ENCODE measurements around the gene CIAO1.
A peak's percentile ranks its signal among the peaks of the same experiment; 100 is the strongest.
"Not testable (repeated sequence)": the region's sequence is repeated elsewhere in the genome, so short reads cannot be mapped to it uniquely, and the experiment has no call there.

Gene CIAO1

GRCh38 chr2:96287273-96287856 lies 21.3 kb downstream of the CIAO1 start:
- no peak for DNase-seq

GRCh38 chr2:96291751-96292150 lies 25.7 kb downstream of the CIAO1 start:
- DNase-seq, result no peak

GRCh38 chr2:96294271-96294670 lies 28.2 kb downstream of the CIAO1 start:
- DNase-seq, result not testable (repeated sequence)

GRCh38 chr2:96296925-96297324 lies 30.9 kb downstream of the CIAO1 start:
- DNase-seq, result no peak

GRCh38 chr2:96301865-96302264 lies 35.8 kb downstream of the CIAO1 start:
- DNase-seq, result no peak

- DNase-seq, result no peak
Measured at GRCh38 chr2:96304606-96305005, 38.6 kb downstream of the CIAO1 start.

- DNase-seq, result peak; percentile 92
Measured at GRCh38 chr2:96305091-96305978, 39.3 kb downstream of the CIAO1 start, which contains the start of gene SNRNP200. SNRNP200 (minus strand) TSS chr2:96305546; CDS start chr2:96305437, 109 bp downstream.

- no peak for DNase-seq
Measured at GRCh38 chr2:96305979-96306308, 39.9 kb downstream of the CIAO1 start.

GRCh38 chr2:96306370-96306769 lies 40.3 kb downstream of the CIAO1 start:
- no peak for DNase-seq

- no peak for DNase-seq
Measured at GRCh38 chr2:96308248-96308647, 42.2 kb downstream of the CIAO1 start.

GRCh38 chr2:96315005-96315399 lies 49.0 kb downstream of the CIAO1 start:
- no peak for DNase-seq

- DNase-seq, result peak; percentile 48
Measured at GRCh38 chr2:96315400-96316071, 49.5 kb downstream of the CIAO1 start.

- no peak for DNase-seq
Measured at GRCh38 chr2:96316999-96317398, 51.0 kb downstream of the CIAO1 start.

- no peak for DNase-seq
Measured at GRCh38 chr2:96317584-96317997, 51.6 kb downstream of the CIAO1 start.

- no peak for DNase-seq
Measured at GRCh38 chr2:96318723-96319122, 52.7 kb downstream of the CIAO1 start.

- DNase-seq, result no peak
Measured at GRCh38 chr2:96319396-96319795, 53.4 kb downstream of the CIAO1 start.

GRCh38 chr2:96320326-96320725 lies 54.3 kb downstream of the CIAO1 start:
- no peak for DNase-seq

GRCh38 chr2:96320728-96321622 lies 55.0 kb downstream of the CIAO1 start:
- DNase-seq, result peak; percentile 37

Data from CD4-positive, alpha-beta T cell treated with Interleukin-6 for 4 hours (primary cell).